Adrenal gland (tissue), 5 donors: ENCODE results near the gene SCIMP.

Source experiments
- CTCF ChIP-seq, 6 experiments: fragments of 450-650 bp in 4 of 6; fragments of 200-600 bp in 2 of 6; sonication (generic) in 1 of 6; IDR thresholded peaks; 1 replicate in 5 of 6; 2 replicates in 1 of 6; pipeline versions ENCODE4 v1.5.1 to v1.8.0; 2016 to 2021; ENCODE audit warnings: antibody characterized with exemption in 6 of 6, mild to moderate bottlenecking in 2 of 6, moderate library complexity in 1 of 6
- POLR2A ChIP-seq, 2 donors: fragments of 450-650 bp; IDR thresholded peaks; one replicate each; pipeline ENCODE4 v1.6.1; 2017; ENCODE audit warnings: antibody characterized with exemption in 2 of 2, mild to moderate bottlenecking in 2 of 2, moderate library complexity in 1 of 2
- donor health status: DM: no; HTN: no; CAD: no.

- TF ChIP-seq CTCF (IDR thresholded peaks at IDR 0.05) (no peak), POLR2A (IDR thresholded peaks at IDR 0.05) (no peak)
Observed at GRCh38 chr17:5198472-5198871, 36.2 kb downstream of the SCIMP start.
